Stimulated activated CD8-positive, alpha-beta memory T cell treated with anti-CD3 and anti-CD28 coated beads, Interleukin-4, amount 100 ng/mL, for 24 hours (primary cell): Measurements from ENCODE around the gene TCF7L1.

Experiments
- DNase-seq: peaks from one replicate; pipeline ENCODE4 v3.0.0-alpha.2; 2020; ENCODE audit warnings: low read depth

Gene TCF7L1

GRCh38 chr2:85164145-85164569, 31.0 kb downstream of the TCF7L1 start:
- DNase-seq, result no peak

- no peak for DNase-seq
Observed at GRCh38 chr2:85165088-85165690, 32.0 kb downstream of the TCF7L1 start.

GRCh38 chr2:85166021-85166420, 32.8 kb downstream of the TCF7L1 start:
- no peak for DNase-seq

DNA sequence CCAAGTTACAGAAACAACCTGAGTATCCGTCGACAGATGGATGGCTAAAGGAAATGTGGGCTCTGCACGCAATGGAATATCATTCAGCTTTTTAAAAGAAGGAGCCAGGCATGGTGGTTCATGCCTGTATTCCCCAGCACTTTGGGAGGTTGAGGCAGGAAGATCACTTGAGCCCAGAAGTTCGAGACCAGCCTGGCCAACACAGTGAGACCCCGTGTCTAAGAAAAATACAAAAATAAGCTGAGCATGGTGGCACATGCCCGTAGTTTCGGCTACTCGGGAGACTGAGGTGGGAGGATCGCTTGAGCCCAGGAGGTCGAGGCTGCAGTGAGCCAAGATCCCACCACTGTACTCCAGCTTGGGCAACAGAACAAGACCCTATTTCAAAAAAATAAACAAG, 34.3 kb downstream of the TCF7L1 start:
- no peak for DNase-seq

DNA sequence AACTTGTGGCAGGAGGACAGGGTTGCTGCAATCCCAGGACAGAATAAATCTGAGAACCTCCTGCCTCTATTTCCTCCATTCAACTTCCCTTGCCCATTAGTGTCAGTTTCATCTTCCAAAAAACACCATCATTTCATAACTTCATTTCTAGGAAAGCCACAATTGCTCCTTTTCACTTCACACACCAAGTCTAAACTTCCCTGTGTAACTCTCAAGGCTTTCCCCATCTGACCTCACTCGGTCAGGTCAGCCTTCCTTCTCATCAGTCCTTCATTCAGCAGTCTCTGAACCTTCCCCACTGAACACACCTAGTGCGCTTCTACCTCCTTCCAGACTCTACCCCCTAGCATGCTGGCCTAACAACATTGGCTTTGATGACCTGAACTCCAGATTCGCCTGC, 35.8 kb downstream of the TCF7L1 start:
- no peak for DNase-seq

- DNase-seq, result no peak
Observed at GRCh38 chr2:85169581-85169980, 36.4 kb downstream of the TCF7L1 start.

DNA sequence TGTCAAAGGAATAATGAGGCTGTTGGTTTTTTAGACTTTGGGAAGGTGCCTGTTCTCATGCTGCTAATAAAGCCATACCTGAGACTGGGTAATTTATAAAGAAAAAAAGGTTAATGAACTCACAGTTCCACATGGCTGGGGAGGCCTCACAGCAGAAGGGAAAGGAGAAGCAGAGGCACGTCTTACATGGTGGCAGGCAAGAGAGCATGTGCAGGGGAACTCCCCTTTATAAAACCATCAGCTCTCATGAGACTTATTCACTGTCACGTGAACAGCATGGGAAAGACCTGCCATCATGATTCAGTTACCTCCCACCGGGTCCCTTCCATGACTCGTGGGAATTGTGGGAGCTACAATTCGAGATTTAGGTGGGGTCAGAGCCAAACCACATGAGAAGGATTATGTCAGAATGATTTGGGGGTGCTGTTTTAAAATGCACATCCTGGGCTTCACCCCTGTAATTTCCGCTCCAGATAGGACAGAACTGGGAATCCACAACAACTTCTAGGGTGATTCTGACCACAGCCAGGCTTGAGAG, 37.8 kb downstream of the TCF7L1 start:
- DNase-seq, result no peak

DNA sequence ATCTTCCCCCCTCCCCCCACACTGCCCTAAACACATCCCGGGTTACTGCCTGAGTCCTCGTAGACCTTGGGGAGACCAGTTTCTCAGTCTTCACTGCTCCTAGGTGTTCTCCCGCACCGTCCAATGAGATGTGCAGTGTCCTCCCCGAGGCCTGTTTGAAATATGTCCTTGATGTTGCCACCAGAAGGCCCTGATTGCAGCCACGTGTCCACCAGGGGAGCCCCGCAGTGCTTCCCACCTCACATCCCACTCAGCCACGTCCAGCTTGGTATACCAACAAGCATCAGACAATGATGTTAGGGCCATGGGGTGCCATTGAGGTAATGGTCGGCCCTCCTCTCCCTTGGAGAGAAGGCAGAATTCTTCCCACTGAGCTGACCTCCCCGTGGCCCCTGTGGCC, 38.7 kb downstream of the TCF7L1 start:
- no peak for DNase-seq

GRCh38 chr2:85173909-85174308, 40.7 kb downstream of the TCF7L1 start:
- DNase-seq, result no peak

GRCh38 chr2:85174943-85175342, 41.8 kb downstream of the TCF7L1 start:
- no peak for DNase-seq

- DNase-seq, result no peak
Observed at GRCh38 chr2:85175369-85176299, 42.4 kb downstream of the TCF7L1 start.

DNA sequence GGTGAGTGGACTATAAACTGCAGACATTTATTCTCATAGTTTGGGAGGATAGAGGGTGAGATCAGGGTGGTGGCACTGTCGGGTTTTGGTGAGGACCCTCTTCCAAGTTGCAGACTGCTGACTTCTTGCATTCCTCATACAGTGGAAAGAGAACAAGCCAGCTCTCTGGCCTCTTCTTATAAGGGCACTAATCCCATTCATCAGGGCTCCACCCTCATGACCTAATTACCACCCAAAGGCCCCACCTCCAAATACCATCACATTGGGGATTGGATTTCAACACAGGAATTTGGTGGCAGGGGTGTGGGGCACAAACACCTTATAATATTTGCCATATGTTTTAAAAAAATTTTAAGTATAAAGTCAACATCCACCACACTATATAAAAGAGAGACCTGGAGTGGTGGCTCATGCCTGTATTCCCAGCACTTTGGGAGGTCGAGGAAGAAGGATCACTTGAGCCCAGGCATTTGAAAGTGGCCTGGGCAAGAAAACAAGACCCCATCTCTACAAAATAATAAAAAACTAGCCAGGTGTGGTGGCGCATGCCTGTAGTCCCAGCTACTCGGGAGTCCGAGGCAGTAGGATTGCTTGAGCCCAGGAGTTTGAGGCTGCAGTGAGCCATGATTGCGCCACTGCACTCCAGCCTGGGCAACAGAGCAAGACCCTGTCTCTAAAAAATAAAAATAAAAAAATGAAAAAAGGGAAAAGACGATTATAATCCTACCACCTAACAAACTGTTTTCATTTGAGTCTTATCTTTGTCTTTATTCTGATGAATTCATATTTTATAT, 44.0 kb downstream of the TCF7L1 start:
- no peak for DNase-seq

GRCh38 chr2:85178154-85178553, 45.0 kb downstream of the TCF7L1 start:
- DNase-seq, result no peak

DNA sequence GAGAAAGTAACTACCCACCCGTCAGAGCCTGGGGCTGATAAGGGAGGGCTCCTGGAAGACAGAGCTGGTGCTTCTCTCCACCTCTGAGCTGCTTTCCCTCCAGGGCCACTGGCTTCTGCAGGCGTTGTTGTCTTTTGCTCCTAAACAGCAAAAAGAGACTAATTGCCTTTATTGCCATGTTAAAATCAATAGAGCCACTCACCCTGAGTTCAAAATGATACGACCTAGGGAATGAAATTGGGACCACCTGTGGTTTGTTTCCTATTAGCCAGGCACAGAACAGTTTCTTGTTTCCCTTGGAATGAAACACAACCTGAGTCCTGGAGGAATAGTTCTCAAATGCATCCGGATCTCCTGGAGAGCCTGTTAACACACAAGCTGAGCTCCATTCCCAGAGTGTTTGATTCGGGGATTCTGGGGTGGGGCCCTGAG, 45.8 kb downstream of the TCF7L1 start:
- DNase-seq, result no peak

- no peak for DNase-seq
Observed at GRCh38 chr2:85179541-85179940, 46.3 kb downstream of the TCF7L1 start.

GRCh38 chr2:85180322-85181133, 47.3 kb downstream of the TCF7L1 start:
- DNase-seq, result no peak

- no peak for DNase-seq
Observed at GRCh38 chr2:85181134-85181631, 48.0 kb downstream of the TCF7L1 start.

DNA sequence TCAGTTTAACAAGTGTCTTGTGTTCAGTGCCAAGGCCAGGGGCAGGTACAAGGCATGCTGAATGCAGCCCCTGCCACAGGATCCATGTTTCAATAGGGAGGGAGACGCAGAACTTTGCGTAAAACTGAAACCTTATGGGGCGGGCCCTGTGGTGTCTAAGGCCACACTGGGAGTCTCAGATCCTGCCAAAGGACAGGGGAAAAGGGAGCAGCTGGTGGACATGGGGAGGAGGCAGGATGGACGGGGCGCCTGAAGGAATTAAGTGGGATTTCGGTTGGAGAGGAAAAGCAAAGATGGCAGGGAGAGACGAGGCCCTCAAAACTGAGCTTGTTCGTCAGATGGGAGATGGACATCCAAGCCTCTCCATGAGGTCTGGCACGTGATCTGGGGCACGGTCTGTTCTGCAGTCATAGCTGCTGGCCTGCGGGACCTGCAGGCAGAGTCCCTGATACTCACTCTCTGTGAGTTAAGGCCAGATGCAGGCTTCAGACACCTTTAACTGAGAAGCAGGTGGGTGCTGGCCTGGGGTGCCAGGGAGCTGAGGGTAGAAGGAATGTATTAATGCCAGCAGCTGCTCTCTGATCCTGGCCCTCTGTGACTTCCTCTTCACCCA, 48.8 kb downstream of the TCF7L1 start:
- DNase-seq, result no peak

DNA sequence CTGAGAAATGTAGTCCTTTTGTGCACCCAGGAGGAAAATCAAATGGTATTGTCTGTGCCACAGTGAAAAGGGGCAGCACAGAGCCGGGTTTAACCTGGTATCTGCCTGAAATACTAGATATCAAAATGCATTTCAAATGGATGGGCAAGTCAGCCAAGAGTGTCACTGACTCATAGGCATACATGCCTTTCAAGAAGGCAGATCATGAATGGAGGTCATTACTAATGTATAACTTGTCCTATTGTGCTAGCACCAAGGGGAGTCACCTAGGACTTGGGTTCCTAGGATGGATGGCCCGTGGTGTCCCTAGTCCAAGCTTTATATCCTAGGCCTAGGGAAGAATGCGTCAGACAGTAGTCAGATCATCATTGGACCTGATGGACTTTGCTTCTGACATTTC, 49.9 kb downstream of the TCF7L1 start:
- no peak for DNase-seq

- DNase-seq, result no peak
Observed at GRCh38 chr2:85183479-85183878, 50.3 kb downstream of the TCF7L1 start.

GRCh38 chr2:85184231-85184630, 51.0 kb downstream of the TCF7L1 start:
- DNase-seq, result no peak
